HG03097 (cell line): ENCODE results near the gene CRHR1.
"Not testable (repeated sequence)": the region's sequence is repeated elsewhere in the genome, so short reads cannot be mapped to it uniquely, and the experiment has no call there.

Experiments used
- ATAC-seq: cut with Tn5 transposase; IDR thresholded peaks from one replicate; pipeline ENCODE4 v1.9.1; 2021; ENCODE audit not compliant: unreplicated experiment, low FRiP score

Gene CRHR1

DNA sequence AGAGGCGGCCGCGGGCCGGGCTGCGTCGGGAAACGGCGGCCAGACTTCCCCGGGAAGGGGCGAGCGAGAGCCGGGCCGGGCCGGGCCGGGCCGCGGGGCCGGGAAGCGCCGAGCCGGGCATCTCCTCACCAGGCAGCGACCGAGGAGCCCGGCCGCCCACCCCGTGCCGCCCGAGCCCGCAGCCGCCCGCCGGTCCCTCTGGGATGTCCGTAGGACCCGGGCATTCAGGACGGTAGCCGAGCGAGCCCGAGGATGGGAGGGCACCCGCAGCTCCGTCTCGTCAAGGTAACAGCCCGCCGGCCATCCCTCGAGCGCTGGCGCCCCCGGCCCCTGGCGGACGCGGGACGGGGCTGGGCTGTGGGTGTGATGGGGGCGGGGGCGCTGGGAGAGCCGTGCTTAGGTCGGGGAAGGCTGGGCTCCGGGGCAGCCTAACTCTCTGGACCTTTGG is at the start of gene CRHR1:
CRHR1 (plus strand) TSS at position 28 of the 448 bp plus-strand sequence; CDS start at position 253, 225 bp downstream.
- no peak for ATAC-seq

DNA sequence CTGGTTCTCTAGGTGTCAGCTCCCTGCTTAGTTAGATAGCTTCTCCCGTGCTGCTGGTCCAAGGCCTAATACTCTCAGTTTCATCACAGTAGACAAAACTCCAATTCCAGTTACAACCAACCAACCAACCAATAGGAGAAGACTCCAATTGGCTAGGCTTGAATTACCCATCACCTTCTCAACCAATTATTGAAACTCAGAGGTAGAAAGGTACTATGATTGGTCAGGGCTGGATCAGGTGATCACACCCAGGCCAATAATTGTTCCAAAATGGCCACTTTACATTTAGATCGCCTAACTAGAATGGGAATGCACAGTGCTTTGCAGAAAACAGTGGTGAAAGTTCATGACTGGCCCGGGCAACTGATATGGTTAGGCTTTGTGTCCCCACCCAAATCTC is 49.5 kb upstream of the CRHR1 start:
- no peak for ATAC-seq

DNA sequence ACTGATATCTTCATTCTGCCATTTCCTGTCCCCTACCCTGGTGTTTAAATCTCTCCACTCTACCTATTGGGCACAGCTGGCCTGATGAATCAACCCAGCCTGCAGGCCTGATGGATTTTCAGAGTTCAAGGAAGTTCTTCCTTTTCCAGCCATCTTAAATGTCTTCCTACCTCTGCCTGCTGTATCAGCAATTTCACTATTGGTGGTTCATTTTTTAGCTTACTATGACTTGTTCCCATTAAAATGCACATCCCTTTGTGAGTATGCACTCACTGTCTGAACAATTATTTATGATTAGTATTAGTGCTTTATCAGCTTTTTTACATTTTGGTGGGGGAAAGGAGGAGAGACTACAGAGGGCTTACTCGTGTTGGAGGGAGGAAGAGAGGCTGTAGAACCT is 48.6 kb upstream of the CRHR1 start:
- ATAC-seq = no peak

DNA sequence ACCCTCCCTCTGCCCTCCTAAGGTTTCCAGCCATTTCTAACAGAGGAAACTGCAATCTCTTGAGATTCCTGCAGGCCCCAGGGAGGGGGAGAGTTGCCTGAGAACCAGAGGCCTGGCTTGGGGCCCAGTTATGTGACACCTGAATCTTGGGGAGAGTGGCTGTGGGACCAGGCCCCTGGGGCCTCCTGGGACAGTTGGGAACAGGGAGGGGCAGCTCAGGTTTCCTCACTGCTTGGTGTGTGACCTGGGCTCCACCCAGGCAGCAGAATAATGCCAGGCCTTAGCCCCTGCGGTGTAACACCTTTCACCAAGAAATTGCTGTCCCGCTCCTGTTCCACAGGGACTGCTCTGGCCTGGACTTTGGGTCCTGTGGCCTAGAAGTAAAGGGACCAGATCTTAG is 44.3 kb upstream of the CRHR1 start:
- ATAC-seq = no peak

DNA sequence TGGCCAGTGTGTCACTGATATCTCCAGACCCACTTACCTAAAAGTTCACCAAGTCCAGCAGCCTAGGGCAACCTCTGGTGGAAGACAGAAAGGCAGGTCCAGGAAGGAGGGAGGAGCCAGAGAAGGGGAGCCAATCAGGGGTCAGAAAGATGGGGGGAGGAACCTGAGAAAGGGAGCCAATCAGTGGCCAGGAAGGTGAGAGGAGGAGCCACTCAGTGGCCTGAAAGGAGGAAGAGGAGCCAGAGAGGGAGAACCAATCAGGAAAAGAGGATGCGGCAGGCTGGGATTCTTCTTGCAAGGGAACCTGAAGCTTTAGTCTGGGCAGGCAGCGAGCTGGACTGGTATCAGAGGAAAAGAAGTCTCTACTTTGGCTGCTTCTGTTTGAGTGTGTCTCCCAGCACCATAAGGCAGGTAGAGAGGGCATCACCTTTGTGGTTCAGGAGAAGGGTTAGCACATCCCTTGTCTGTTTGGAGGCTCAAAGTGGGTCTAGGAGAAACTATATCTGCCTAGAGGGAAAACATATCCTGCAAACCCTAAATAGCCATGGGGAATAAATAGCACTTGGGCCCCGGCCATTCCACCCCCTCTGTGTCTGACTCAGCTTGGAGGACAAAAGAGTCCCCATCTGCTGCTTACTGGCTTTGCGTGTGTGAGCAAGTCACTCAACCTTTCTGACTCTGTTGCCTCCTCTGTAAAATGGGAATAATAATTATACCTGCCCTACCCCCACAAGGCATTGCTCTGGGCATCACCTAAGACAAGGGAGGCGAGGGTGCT is 43.4 kb upstream of the CRHR1 start:
- no peak for ATAC-seq

DNA sequence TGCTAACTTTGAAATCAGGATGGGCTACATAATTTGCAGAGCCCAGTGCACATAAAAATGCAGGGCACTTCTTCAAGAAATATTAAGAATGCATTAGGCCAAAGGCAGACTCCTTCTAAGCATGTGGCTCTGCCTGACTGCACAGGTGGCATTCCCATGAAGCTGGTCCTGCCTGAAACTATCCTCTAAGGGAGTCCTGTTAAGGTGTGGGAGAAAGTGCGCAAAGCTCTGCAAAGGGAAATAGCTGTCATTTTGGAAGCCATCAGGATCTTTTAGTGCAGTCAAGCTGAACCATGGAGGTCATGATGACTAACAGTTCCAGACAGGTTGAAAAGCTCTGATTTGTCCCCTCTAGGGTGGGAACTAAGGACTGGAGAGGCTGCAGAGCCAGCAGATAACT is 41.9 kb upstream of the CRHR1 start:
- no peak for ATAC-seq

DNA sequence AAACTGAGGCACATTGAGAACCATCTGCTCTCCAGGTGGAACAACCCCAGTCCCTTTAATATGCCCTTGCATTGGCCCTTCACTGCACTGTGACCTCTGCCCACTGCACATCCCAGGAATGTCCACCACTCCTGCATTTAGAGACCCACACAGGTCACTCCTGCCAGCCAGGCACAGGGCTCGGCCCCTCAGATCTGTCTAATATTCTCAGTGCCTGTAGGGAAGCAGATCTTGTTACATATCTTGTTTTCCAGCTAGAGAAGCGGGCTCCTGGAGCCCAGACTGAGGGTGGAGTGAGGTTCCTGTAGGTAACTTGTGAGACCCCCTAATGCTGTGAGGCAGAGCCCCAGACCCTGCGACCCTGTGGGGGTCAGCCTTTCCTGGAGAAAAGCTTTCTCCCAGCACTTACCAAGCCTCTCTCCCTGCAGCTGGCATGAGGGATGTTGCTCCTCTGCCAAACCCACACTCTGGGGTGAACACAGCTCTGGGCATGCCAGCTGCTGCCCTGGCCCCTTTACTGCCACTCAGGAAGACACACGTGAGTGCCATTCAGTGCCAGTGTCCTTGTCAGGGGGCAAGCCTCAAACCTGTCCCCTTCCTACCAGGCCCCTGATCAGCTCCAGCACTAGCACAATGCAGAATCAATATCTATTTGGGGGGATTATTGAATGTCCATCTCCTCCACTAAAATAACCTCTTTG is 40.3 kb upstream of the CRHR1 start:
- ATAC-seq = no peak

DNA sequence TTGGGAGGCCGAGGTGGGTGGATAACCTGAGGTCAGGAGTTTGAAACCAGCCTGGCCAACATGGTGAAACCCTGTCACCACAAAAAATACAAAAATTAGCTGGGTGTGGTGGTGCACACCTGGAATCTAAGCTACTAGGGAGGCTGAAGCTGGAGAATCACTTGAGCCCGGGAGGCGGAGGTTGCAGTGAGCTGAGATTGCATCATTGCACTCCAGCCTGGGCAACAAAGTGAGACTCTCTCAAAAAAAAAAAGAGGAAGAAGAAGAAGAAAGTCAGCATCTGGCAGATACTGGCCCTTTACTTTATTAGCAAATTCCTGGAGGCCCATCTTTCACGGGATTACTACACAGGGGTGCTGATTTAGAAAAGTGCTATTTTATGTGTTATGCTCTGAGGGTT is 39.3 kb upstream of the CRHR1 start:
- not testable (repeated sequence) for ATAC-seq

DNA sequence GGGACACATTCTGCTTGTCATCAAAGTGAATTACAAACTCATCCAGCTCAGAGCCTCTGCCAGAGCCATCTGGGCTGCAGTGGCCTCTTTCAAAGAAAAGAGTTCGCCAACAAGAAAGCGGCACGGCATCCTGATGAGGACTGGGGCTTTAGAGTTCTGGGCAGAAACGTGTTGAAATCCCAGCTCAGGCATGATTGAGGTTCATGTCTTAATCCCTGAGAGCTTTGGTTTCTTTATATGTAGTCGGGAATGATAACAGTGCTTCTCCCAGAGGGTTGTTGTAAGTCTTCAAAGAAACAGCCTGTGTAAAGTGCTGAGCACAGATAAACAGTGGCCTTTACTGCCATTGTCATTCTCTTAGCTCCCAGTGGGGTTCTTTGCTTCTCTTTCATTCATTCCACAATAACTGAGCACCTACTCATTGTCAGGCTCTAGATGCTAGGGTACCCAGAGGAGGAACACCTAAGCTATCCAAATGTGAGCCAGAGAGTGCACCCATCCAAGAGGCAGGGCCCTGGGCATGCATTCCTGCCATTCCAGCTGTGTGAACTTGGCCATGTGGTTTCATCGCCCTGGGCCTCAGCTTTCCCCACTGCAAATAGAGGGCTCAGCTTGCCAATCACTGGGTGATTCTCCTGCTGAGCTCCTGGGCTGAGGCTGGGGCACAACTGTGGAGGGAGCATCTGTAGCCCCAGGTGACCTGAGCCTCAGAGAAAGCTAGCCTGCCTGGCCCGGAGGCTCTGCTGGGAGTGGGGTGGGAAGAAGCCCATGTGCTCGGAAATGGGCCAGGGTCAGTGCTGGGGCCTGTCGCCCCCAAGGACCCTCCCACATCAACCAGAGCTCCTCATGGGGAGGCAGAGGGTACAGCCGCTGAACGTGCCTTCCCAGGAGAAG is 38.3 kb upstream of the CRHR1 start:
- no peak for ATAC-seq

DNA sequence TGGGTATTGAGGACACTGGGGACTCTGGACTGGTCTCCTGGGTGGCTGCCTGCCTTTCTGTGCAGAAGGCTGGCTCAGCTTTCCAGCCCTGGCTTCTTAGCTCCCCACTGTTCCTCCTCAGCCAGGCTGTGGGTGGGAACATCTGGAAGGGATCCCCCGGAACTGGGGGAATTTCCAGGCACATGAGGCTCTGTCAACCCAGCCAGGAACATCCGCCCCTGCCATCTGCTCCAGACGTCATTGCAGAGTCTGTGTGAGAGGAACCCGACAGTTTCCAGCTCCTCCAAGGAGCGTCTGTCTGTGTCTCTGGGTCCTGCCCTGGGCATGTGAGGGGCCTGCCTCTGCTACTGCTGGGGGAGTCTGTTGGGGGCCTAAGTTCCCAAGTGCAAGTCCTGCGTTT is 36.2 kb upstream of the CRHR1 start:
- no peak for ATAC-seq

DNA sequence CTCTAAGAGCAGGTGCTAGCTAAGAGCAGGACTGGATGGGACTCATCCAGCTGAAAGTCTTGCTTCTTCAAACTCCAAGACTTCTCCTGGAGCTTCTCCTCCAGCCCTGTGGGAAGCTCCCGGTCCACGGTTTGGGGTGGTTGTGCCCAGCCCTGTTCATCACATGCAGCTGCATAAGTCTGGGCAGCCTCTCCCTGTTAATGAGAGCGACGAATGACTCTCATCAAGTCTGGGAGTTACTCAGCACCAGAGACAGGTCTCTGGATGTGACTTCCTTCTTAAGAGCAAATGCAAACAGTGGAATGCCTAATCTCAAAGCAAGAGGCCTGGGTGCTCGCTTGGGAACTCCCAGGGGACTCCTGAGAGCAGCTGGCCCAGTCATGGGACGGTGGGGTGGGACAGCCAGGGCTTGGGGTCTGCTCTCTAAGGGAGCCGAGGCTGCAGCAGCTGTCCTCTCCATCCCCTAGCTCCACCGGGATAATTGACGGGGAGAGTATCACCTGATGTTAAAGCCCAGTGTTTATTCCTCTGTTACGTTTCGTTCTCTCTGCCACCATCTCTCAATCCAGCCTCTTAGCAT is 35.3 kb upstream of the CRHR1 start:
- ATAC-seq = no peak

DNA sequence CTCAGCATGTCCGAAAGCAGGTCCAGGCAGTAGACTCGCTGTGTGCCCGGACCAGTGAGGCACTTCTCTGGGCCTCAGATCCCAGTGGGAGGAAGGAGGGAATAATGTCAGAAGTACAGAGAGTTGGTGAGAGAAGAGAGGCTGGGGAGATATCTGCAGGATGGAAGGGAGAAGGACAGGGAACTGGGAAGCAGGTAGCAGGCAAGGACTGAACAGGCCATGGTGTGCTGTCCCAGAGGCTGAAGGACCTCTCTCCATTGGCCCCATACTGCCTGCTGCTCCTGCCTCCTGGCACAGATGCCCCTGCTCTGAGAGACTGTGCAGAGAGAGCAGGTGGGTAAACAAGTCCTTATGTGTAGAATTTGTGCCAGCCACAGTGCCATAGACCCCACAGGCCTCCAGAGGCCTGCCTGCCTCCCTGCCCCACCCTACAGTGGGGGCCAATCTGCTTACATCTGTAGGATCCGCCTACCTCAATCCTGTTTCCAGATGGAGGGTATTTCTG is 34.2 kb upstream of the CRHR1 start:
- ATAC-seq = no peak

DNA sequence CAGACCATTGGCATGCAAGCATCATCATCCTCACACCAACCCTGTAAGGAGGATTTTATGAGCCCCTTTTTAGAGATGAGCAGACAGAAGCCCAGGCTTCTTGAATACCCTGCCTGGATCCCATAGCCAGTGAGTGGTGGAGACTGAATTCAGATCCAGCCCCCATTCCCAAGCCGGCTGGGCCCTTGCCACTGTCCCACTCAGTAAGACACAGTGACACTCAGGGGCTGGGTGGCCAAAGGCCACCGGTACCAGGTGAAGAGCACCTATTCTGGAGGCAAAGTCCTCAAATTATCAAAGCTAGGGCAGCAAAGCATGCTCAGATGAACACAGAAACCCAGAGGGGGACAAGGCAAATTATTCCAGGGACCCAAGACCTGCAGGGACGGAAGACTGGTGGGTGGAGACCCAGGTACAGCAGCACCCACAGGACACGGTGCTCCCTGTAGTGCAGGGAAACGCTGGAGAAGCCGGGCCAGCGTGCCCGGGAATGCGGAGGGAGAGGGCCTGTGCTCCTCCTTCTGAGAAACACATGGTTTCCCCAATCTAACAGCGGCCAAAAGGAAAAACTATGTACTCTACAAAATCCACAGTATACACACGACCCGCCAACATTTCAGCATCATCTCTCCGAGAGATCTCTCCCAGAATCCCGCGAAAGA is 33.2 kb upstream of the CRHR1 start:
- no peak for ATAC-seq

DNA sequence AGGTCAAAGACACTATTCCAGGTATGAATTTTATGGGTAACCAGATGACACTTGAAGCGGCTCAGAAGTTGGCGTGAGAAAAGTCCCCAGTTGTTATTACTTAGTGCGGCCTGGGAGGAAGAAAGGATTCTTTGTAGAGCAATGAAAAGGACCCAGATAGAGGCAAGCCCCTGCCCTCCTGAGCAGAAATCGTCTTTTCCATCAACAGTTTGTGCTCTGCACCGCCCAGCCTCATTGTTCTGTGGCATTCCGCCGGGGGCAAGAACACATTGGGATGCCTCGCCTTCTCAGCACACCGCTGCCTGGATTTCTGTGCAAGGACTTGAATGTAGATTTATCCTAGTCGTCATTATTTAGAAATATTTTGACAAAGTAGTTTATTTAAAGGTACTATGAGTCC is 32.7 kb upstream of the CRHR1 start:
- ATAC-seq = no peak

DNA sequence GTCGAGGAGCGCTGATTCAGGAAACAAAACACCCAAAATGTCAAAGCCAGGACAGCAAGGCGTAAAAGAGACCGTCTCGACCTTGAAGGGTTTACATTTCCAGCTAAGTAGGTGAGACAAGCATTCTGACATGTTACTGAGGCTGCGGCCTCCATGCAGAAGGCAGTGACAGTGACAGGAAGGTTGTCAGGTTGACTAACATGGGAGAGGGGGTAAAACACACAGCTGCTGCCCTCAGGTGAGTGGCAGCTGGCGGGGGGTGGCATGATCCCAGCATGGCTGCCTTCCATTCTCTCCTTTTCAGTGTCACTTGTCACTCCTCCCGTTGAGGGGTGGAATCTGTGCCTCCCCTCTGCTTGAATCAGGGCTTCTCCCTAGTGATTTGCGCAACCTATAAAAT is 31.9 kb upstream of the CRHR1 start:
- no peak for ATAC-seq

DNA sequence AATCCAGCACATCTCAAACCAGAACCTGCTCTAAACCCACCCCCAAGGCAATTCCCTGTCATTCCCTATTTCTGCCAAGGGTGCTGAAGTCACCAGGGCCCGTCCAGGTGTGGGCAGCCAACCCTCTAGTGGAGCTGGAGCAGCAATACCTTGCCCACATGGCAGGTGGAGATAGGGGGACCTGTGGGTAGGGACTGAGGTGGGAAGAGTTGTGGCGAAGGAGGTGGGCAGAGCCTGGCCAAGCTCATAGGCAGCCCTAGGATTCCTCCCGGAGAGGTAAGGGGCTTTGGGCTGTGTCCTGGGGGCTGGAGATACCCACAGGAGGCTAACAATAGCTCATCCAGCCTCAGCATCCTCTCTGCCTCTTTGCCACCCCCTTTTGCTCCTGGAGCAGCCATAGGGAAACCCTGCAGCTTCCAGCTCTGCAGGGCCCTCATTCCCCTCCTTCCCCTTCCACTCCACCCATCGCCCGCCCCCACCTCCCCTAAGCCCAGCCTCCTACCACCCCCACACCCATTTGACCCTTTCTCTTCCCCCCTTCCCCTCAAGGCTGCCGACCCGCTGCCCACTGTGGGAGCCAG is 30.4 kb upstream of the CRHR1 start:
- no peak for ATAC-seq

DNA sequence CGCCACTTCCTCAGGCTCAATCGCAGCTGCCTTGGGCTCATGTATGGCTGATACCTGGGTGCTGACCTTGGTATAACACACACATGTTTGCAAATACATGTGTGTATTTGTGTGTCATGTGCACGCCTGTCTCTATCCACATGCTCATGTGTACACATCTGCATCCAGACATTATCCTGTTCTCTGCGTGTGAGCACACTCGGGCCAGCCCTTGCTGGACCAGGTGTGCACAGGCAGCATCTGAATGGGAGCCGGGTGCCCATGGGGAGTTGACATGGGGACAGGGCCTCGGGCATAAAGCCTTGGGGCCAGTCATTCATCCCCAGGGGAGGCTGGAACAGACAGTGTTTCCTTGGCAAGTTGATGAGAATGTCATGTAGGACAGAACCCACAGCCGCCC is 29.1 kb upstream of the CRHR1 start:
- ATAC-seq = no peak

DNA sequence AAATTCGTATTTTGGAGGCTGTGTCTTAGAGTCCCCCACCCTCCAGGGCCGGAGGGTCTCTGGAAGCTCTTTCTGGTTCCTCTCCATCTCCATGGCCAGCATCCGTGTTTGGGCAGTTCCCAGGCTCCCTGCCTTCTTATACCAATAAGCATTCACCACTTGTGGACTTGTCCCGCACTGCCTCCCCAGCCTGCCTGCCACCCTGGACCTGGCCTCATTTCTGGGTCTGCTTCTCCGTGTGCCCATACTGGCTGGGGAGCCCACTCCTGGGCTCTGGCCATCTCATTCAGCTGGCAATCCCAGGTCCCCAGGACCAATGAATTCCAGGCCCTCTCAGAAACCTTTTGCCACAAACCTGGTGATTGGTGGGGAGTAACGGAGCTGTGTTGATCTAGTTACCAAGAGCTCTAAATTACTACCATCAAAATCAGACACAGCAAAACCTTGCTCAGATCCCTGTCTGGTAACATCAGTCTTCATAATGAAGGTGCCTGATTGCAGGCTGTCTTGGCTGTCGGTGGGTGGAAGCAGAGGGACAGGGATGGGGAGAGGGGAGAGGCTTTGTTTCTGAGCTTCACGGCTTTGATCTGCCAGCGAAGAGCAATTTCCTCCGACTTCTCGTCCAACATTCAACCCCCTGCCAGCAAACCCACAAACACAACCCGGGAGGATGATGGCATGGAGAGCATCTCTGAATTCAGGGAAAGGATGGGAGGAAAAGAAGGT is 27.7 kb upstream of the CRHR1 start:
- no peak for ATAC-seq
